RPMI7951 (cell line): ENCODE results near the gene NUMBL. TPM values are rescaled to one million over a fixed set of nuclear protein-coding genes. Genes with fewer than 3 reads are reported as not detected.
"Not testable (repeated sequence)": the region's sequence is repeated elsewhere in the genome, so short reads cannot be mapped to it uniquely, and the experiment has no call there.

Experiments used
- DNase-seq: peaks from one replicate; pipeline ENCODE4 v3.0.0-alpha.2; 2012; ENCODE audit warnings: low read depth
- total RNA-seq: library from RNA; depleted of rRNA; stranded (reverse); fragments of >200 nt; shearing (Covaris generic); gene quantifications from 2 replicates; pipeline ENCODE4 v1.2.3, GENCODE V29; 2014

NUMBL gene
- total RNA-seq, 1 experiment from 2014 or later: 11.8 TPM

DNA sequence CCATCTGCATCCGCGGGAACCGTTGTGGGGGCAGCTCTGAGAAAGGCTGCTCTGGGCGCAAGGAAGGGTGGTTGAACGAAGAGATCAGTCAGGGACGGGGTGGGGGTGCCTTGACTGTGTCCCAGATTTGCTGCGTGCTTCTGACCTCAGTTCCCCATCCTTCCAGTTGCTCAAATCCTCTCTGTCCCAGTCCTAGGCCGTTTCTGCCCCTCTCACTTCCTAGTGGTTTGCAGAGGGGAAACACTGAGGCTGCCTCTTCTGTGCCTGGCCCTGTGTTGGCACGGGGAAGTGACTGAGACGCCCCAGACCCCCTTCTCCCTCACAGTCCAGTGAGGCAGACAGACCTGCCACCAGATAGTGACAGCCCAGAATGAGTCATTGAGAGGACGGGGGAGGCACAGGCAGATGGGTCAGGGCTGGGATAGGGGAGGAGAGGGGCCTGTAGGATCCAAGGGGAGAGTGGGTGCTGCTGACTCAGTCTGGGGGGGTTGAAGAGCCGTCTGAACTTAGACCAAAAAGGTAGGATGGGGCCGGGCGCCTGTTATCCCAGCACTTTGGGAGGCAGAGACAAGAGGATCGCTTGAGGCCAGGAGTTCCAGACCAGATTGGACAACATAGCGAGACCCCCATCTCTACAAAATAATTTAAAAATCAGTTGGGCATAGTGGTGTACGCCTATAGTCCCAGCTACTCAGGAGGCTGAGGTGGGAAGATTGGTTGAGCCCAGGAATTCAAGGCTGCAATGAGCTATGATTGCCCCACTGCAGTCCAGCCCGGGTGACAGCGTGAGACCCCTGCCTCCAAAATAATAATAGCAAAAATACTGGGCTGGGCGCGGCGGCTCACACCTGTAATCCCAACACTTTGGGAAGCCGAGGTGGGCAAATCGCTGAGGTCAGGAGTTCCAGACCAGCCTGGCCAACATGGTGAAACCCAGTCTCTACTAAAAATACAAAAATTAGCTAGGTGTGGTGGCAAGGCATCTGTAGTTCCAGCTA, 26.5 kb downstream of the NUMBL start:
- DNase-seq: peak; percentile 54

DNA sequence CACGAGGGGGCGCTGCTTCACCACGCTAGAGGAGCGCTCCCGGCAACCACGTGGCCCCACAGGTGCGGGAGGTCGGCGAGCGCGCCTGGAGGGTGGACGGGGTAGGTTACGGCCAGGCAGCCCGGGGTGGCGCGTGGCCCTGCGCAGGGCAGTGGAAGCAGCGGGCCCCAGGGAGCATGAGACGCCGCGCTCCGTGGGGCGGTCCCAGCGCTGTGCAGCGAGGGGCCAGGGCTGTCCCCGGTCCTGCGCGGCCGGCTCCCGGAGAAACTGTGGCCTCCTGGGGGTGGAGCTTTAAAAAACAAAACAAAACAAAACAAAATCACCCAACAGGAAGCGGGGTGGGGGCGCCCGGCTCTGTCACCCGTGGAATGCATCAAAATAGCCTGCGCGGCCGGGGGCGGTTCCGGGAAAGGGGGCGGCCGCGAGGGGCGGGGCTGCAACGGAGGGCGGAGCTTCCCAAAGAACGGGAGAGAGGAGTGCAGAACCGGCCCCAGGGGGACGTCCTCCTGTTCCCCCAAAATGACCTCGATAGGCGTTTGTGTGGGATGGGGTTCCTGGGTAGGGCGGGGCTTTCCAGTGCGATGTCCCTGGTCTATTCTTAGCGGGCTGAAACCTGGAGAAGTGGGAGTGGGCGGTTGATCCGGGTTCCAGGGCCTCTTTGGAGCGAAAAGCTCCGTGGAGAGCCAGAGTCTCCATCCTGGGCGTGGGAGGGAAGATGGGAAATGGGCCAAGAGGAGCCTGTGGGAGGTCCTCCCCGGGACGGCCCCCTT, 27.3 kb downstream of the NUMBL start:
- DNase-seq: peak; percentile 80

DNA sequence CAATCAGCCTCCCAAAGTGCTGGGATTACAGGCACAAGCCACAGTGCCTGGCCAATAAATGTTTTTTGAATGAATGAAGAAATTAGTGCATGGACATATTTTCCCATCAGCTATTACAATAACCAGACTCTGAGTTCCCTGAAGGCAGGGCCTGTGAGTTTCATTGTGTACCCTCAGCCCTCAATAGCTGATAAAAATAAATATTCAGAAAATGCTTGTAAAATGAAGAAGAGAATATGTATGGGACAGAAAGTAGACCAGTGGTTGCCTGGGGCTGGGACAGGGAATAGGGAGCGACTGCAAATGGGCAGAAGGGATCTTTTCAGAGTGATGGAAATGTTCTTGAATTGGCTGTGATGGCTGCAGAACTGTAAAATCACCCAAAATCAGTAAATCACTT, 28.8 kb downstream of the NUMBL start:
- no peak for DNase-seq

DNA sequence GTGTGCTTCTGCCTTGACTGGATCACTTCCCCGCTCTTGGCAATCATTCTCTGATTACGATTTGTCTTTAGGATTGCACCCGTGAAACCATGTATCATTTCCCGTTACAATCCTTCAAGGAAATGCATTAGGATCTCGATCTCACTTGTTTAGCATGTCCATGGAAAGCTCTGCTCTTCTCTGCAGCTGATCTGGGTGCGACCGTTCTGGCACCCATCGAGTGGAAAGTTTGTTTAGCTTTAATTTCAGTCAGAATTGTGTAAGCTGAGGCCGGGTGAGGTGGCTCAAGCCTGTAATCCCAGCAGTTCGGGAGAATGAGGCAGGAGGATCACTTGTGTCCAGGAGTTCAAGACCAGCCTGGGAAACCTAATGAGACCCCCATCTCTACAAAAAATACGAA, 30.9 kb downstream of the NUMBL start:
- DNase-seq: no peak

DNA sequence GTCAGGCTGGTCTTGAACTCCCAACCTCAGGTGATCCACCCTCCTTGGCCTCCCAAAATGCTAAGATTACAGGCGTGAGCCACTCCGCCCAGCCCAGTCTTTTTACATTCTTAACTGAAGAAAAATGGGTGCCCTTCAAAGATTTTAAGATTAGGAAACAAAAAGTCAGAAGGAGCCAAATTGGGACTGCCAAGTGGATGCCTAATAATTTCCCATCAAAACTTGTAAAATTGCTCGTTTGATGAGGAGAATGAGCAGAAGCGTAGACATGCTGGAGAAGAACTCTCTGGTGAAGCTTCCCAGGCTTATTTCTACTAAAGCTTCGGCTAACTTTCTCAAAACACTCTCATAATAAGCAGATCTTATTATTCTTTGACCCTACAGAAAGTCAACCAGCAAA, 31.3 kb downstream of the NUMBL start:
- DNase-seq: no peak

DNA sequence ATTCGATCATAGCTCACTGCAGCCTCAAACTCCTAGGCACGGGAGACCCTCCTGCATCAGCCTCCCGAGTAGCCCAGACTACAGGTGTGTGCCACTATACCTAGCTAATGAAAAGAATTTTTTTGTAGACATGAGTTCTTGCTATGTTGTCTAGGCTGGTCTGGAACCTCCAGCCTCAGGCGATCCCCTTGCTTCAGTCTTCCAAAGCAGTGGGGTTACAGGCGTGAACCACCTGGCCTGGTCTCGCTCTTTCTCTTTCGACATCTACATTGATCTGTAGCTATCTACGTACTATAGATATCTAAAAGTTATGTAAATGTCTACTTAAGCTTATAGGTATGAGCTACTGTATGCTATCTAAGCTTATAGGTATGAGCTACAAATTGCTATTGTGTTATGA, 32.4 kb downstream of the NUMBL start:
- DNase-seq: no peak

DNA sequence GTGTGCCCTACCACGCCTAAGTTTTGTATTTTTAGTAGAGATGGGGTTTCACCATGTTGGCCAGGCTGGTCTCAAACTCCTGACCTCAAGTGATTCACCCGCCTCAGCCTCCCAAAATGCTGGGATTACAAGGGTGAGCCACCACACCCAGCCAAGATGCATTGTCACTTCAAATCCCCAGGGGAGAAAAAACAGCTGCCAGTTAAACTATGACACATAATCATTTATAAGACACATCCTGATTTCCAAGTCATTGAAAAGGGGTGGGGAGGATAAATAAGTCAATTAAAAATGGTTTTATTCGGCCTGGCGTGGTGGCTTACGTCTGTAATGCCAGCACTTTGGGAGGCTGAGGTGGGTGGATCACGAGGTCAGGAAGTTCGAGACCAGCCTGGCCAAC, 34.8 kb downstream of the NUMBL start:
- not testable (repeated sequence) for DNase-seq

DNA sequence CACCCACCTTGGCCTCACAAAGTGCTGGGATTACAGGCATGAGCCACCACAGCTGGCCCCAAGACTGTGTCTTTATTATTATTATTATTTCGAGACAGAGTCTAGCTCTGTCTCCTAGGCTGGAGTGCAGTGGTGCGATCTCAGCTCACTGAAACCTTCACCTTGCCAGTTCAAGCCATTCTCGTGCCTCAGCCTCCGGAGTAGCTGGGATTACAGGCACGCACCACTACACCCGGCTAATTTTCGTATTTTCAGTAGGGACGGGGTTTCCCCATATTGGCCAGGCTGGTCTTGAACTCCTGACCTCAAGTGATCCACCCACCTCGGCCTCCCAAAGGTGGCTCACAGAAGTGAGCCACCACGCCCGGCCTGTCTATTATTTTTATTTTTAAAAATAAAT, 38.1 kb downstream of the NUMBL start:
- not testable (repeated sequence) for DNase-seq

DNA sequence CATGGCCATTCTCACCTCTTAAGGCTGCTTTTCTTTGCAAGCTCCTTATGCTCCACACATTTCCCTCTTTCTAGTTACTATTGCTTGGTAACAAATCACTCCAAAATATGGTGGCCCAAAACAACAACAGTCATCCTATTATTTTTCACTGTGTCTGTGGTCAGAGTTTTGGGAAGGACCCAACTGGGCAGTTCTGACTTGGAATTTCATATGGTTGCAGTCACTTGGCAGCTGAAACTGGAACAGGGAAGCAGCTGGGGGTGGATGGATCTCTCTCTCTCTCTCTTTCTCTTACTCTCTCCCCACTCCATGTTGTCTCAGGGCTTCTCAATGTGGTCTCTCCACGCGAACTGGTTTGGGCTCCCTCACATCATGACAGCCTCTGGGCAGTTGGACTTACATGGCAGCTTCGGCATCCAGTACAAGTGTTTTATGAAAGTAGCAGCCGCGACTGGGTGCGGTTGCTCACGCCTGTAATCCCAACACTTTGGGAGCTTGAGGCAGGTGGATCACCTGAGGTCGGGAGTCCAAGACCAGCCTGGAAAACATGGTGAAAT, 39.6 kb downstream of the NUMBL start:
- DNase-seq: peak; percentile 43

DNA sequence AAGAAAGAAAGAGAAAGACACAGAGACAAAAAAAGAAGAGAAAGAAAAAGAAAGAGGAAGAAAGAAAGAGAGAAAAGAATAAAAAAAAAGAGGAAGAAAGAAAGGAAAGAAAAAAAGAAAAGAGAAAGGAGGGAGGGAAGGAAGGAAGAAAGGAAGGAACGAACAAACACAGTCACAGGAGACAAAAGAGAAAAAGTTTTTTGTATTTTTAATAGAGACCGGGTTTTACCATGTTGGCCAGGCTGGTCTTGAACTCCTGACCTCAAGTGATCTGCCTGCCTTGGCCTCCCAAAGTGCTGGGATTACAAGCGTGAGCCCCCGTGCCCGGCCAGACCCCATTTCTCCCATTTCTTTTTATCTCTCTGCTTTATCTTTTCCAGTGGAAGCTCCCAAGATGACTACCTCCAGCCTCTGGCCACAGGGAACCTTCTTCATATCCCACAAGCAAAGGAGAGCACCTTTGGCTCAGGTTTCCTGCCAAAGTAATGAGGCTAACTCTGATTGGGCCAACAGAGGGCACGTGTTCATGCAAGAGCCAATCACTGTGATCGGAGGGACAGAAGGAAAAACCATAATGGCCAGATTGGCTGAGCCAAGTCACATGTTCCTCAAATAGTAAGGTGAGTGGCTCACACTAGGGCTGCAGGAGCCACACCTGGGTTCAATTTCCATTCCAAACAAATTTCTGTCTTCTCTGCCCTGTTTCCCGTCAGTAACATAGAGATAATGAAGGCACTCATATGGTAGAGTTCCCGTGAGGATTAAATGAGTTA, 40.4 kb downstream of the NUMBL start:
- not testable (repeated sequence) for DNase-seq

DNA sequence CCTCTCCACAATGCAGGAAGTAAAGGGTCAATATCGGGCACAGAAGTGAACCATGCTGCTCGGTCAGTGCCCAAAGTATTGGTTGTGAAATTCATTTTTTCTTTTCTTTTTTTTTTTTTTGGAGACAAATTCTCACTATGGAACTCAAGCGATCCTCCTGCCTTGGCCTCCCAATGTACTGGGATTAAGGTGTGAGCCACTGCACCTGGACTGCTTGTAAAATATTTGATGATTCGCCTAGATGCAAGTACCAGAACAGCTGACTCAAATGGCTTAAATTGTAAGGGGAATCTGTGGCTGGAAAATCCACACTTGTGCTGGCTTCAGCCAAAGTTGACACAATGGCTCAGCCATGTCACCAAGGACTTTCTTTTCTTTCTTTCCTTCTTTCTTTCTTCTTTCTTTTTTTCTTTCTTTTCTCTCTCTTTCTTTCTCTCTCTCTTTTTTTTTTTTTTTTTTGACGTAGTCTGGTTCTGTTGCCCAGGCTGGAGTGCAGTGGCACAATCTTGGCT, 43.7 kb downstream of the NUMBL start:
- no peak for DNase-seq

DNA sequence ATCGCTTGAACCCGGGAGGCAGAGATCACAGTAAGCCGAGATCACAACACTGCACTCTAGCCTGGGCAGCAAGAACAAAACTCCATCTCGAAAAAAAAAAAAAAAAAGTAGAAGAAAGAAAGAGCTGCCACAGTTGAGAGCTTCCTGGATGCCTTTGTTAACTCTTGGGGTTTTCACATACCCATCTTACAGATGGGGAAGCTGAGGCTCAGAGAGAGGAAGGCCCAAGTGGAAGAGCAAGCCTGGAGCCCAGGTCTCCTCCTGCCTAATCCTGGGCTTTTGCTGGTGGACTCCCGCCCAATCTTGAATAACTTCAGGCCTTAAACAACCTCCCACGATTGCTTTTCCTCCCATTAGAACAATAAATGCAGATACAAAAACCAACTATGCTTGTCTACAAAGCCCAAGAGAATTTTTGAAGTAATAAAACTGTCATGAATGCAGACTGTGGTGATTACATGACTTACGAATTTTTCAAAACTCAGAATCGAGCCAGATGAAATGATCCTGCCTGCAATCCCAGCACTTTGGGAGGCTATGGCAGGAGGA, 47.6 kb downstream of the NUMBL start:
- no peak for DNase-seq

DNA sequence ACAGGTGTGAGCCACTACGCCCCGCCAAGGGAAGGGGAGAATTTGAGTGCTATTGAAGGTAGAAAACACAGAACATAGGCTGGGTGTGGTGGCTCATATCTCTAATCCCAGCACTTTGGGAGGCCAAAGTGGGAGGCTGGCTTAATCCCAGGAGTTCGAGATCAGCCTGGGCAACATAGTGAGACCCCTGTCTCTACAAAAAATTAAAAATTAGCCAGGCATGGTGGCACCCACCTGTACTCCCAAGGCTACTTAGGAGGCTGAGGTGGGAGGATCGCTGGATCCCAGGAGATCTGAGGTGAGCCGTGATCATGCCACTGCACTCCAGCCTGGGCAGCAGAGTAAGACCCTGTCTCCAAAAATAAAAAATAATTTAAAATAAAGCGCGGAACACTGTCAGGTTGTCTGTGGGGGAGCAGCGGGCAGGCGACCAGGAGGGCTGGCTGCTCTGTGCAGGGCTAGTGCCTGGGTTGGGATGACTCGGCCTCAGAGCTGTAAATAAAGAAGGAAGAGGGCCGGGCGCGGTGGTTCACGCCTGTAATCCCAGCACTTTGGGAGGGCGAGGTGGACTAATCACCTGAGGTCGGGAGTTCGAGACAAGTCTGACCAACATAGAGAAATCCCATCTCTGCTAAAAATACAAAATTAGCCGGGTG, 48.3 kb downstream of the NUMBL start:
- DNase-seq: no peak

DNA sequence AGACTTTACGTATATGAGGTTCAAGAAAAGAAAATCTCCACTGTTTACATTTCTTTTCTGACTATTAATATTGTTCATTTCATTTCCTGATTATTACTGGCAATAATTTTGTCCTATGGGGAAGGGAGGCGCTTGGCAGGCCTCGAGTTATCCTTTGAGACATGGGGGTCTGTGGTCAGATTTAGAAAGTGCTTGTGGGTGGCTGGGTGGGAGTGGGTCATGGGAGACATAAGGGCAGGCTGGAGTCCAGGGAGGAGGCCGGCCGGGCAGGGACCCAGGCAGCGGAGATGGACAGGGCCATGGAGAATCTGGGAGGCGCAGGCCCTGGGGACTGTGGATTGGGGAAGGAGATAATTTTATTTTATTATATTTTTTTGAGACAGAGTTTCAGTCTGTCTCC, 49.2 kb downstream of the NUMBL start:
- DNase-seq: no peak

DNA sequence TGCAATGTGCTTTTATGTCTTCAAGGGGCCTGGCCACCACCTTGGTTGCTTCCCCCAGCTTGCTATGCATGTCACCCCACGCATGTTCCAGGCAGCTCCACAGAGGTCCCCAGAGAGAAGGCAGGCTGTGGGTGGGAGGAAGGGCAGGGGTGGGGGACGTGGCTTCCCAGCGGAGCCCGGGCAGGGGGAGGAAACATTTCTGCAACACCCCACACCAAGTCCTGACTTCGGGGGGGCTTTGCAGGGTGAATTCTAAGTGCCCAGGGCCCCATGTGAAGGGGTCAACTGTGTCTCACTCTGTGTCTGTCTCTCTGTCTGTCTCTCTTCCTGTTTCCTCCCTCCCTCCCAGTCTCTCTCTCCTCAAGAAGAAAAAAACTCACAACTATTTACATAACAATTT, 49.7 kb downstream of the NUMBL start:
- no peak for DNase-seq

DNA sequence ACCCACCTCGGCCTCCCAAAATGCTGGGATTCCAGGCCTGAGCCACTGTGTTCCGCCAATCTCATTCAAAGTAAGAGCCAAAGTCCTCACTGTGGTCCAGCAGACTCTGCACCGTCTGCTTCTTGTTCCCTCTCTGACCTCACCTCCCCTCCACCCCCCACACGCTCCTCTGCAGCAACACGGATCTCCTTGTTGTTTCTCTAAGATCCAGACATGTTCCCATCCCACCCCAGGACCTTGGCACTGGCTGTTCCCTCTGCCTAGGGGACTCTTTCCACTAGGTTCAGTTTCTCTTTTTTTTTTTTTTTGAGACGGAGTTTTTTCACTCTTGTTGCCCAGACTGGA, 50.8 kb downstream of the NUMBL start:
- DNase-seq: no peak

DNA sequence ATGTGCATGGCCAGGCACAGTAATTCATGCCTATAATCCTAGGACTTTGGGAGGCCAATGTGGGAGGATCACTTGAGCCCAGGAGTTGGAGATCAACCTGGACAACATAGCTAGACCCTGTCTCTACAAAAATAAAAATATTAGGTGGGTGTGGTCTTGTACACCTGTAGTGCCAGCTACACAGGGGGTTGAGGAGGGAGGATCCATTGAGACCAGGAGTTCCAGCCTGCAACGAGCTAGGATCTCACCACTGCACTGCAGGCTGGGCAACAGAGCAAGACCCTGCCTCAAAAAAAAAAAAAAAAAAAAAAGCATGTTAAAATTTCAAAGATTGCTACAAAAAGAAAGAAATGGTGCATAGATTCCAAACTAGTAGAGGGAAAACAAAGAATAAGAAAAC, 52.1 kb downstream of the NUMBL start:
- DNase-seq: no peak

DNA sequence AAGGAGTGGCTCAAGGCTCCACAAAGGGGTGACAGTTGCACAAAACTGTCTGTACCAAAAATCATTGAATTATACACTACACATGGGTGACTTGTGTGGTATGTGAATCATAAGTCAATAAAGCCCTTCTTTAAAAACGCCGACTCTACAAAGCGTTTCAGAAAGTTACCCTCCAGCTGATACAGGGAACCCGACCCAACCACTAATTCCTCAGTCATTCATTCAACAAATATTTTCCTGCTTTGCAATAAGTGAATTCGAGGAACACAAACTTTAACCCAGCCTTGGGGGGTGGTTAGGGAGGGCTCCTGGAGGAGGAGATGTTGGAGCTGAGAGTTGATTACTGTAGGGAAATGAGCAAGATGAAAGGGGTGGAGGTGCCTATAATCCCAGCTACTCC, 57.2 kb downstream of the NUMBL start:
- DNase-seq: peak; percentile 31

DNA sequence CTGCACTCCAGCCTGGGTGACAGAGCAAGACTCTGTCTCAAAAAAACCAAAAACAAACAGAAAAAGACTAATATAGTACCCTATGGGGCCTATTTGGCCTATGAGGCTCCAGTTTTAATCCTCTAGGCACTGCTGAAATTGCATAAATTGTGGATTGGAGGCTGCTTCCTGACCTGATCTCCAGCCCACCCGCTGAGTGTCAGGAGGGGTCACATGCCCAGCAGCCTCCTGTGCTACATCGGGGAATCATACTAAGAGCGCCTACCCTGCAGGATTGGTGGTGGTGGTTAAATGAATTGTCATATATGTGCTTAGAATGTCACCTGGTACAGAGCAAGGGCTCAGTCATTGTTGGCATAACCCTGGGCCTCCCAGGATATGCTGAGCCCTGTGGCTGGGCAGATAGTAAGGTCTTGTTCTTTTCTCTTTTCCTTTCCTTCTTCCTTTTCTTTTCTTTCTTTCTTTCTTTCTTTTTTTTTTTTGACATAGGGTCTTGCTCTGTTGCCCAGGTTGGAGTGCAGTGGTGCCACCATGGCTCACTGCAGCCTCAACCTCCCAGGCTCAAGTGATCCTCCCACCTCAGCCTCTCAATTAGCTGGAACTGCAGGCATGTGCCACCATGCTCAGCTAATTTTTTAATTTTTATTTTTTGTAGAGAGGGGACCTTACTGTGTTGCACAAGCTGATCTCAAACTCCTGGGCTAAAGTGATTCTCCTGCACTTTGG, 58.0 kb downstream of the NUMBL start:
- no peak for DNase-seq

DNA sequence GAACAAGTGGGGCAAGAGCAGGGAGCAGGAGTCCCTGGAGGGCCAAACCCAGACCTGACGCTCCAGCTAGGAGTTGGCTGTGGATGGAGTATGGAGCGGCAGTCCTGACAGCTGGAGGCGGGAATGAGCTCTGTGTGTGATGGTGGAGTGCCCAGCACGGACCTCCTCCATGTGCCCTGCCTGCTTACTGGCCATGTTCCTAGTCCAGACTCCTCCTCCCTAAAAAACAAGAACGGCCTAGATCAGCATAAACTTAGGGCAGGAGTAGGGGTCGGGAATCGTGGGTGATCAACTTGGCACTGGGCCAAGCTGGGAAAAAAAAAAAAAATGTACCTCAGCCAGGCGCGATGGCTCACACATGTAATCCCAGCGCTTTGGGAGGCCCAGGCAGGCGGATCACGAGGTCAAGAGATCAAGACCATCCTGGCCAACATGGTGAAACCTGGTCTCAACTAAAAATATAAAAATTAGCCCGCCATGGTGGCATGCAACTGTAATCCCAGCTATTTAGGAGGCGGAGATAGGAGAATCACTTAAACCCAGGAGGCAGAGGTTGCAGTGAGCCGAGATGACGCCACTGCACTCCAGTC, 59.8 kb downstream of the NUMBL start:
- no peak for DNase-seq
